OCI-LY7 (cell line): Measurements from ENCODE around the gene RIMS1. TPM values are rescaled to one million over a fixed set of nuclear protein-coding genes. Genes with fewer than 3 reads are reported as not detected.
A peak's percentile ranks its signal among the peaks of the same experiment; 100 is the strongest.

Experiments
- Bru-seq: library from RNA; stranded (reverse); fragments of 400-500 nt; gene quantifications from one replicate; lab custom pipeline; 2021; lab: Mats Ljungman, UMichigan
- BruChase-seq, 2 experiments: library from RNA; stranded (reverse); fragments of 400-500 nt; gene quantifications; one replicate each; lab custom pipeline; 2021; lab: Mats Ljungman, UMichigan
- BruUV-seq: library from RNA; stranded (reverse); fragments of 400-500 nt; replicated peaks from 2 replicates; lab custom pipeline; 2021; lab: Mats Ljungman, UMichigan
- CTCF ChIA-PET: fragments of 300-600 bp; sonication (Branson Sonifier 250); formaldehyde crosslinking; loops from one replicate; lab custom pipeline; 2022; ENCODE audit warnings: antibody characterized with exemption; ENCODE audit not compliant: unreplicated experiment; lab: Charles Lee
- POLR2A ChIA-PET: fragments of 300-600 bp; sonication (Branson Sonifier 250); formaldehyde crosslinking; loops from one replicate; lab custom pipeline; 2022; ENCODE audit warnings: antibody characterized with exemption; lab: Charles Lee
- DNase-seq: peaks from one replicate; pipeline ENCODE4 v3.0.0-alpha.2; 2015; ENCODE audit warnings: low spot score
- H2AFZ ChIP-seq: fragments of 200-600 bp; sonication (generic), shearing (Covaris generic); 2 replicates; pipeline ENCODE4 v1.6.1; 2014; ENCODE audit warnings: mild to moderate bottlenecking, antibody characterized with exemption, low read length, moderate library complexity
- H3K27ac ChIP-seq: fragments of 200-600 bp; sonication (generic); 2 replicates; pipeline ENCODE4 v1.5.1; 2014; ENCODE audit warnings: mixed run types, low read depth, mild to moderate bottlenecking, moderate library complexity, low read length, inconsistent platforms; ENCODE audit not compliant: poor library complexity, severe bottlenecking
- H3K36me3 ChIP-seq: fragments of 200-600 bp; sonication (generic); 2 replicates; pipeline ENCODE4 v1.6.1; 2014; ENCODE audit warnings: mild to moderate bottlenecking, antibody characterized with exemption, low read length, moderate library complexity, mixed read lengths; ENCODE audit not compliant: insufficient read depth
- H3K4me1 ChIP-seq: fragments of 200-600 bp; sonication (generic); 2 replicates; pipeline ENCODE4 v1.5.1; 2014; ENCODE audit warnings: mild to moderate bottlenecking, low read length; ENCODE audit not compliant: insufficient read depth, poor library complexity, severe bottlenecking
- H3K4me2 ChIP-seq: fragments of 200-600 bp; sonication (generic); 2 replicates; pipeline ENCODE4 v1.6.1; 2014; ENCODE audit warnings: mild to moderate bottlenecking, low read length
- H3K4me3 ChIP-seq: fragments of 200-600 bp; sonication (generic); 2 replicates; pipeline ENCODE4 v1.5.1; 2014; ENCODE audit warnings: mild to moderate bottlenecking, low read depth, low read length; ENCODE audit not compliant: poor library complexity, severe bottlenecking
- H3K79me2 ChIP-seq: fragments of 200-600 bp; sonication (generic); 2 replicates; pipeline ENCODE4 v1.6.1; 2016; ENCODE audit warnings: low read depth, mild to moderate bottlenecking, low read length, moderate library complexity, mixed read lengths; ENCODE audit not compliant: insufficient read depth
- H3K9me2 ChIP-seq: fragments of 200-600 bp; sonication (generic); 2 replicates; pipeline ENCODE4 v1.6.1; 2016; ENCODE audit warnings: mild to moderate bottlenecking, low read length, mixed read lengths; ENCODE audit not compliant: insufficient read depth
- H3K9me3 ChIP-seq: fragments of 200-600 bp; sonication (generic); 2 replicates; pipeline ENCODE4 v1.6.1; 2014; ENCODE audit warnings: mild to moderate bottlenecking, mixed run types, low read length, mixed read lengths
- H4K20me1 ChIP-seq: fragments of 200-600 bp; sonication (generic); 2 replicates; pipeline ENCODE4 v1.6.1; 2014; ENCODE audit warnings: mild to moderate bottlenecking, antibody characterized with exemption, low read length, moderate library complexity, mixed read lengths; ENCODE audit not compliant: insufficient read depth
- EZH2phosphoT487 ChIP-seq: fragments of 200-600 bp; sonication (generic); IDR thresholded peaks from 2 replicates; pipeline ENCODE4 v1.6.1; 2018; ENCODE audit warnings: low read depth, borderline replicate concordance, mild to moderate bottlenecking, mixed run types, antibody characterized with exemption, low read length, moderate library complexity, mixed read lengths
- intact Hi-C: fragments of 100-400 bp; cut with micrococcal nuclease; formaldehyde crosslinking; loops from one replicate; pipeline ENCODE4 v1.10.0; 2022; ENCODE audit not compliant: unreplicated experiment
- long read RNA-seq: library from polyadenylated mRNA; stranded (forward); transcript quantifications from one replicate; pipeline ENCODE4 v2.0.0, GENCODE V29; 2022
- total RNA-seq, 2 experiments: library from RNA; depleted of rRNA in 1 of 2; stranded (reverse); fragments of >200 nt in 1 of 2; shearing (Covaris generic) in 1 of 2; gene quantifications; 2 replicates each; pipeline ENCODE4 v1.2.3, GENCODE V29; 2014 to 2022
- TF ChIP-seq, protein P1 (sequence below): fragments of 200-600 bp; sonication (generic); conservative IDR thresholded peaks from 2 replicates; pipeline ENCODE4 v1.5.1; 2014; ENCODE audit warnings: mild to moderate bottlenecking, antibody characterized with exemption, low read length, moderate library complexity, mixed read lengths

The RIMS1 gene, protein sequence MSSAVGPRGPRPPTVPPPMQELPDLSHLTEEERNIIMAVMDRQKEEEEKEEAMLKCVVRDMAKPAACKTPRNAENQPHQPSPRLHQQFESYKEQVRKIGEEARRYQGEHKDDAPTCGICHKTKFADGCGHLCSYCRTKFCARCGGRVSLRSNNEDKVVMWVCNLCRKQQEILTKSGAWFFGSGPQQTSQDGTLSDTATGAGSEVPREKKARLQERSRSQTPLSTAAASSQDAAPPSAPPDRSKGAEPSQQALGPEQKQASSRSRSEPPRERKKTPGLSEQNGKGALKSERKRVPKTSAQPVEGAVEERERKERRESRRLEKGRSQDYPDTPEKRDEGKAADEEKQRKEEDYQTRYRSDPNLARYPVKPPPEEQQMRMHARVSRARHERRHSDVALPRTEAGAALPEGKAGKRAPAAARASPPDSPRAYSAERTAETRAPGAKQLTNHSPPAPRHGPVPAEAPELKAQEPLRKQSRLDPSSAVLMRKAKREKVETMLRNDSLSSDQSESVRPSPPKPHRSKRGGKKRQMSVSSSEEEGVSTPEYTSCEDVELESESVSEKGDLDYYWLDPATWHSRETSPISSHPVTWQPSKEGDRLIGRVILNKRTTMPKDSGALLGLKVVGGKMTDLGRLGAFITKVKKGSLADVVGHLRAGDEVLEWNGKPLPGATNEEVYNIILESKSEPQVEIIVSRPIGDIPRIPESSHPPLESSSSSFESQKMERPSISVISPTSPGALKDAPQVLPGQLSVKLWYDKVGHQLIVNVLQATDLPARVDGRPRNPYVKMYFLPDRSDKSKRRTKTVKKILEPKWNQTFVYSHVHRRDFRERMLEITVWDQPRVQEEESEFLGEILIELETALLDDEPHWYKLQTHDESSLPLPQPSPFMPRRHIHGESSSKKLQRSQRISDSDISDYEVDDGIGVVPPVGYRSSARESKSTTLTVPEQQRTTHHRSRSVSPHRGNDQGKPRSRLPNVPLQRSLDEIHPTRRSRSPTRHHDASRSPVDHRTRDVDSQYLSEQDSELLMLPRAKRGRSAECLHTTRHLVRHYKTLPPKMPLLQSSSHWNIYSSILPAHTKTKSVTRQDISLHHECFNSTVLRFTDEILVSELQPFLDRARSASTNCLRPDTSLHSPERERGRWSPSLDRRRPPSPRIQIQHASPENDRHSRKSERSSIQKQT (N-terminal part only)
- not detected in 2 replicates for total RNA-seq (2014; rRNA removed; shearing (Covaris generic))
- not detected in 2 replicates for total RNA-seq (2022)
- Bru-seq, nascent RNA = percentile 2 among the genes with signal in this experiment
- BruChase-seq, experiment 1, labeled RNA remaining after a 6-hour chase = percentile 0 among the genes with signal in this experiment
- BruChase-seq, experiment 2, labeled RNA remaining after a 2-hour chase = percentile 1 among the genes with signal in this experiment
- long read RNA-seq = 0 reads

DNA sequence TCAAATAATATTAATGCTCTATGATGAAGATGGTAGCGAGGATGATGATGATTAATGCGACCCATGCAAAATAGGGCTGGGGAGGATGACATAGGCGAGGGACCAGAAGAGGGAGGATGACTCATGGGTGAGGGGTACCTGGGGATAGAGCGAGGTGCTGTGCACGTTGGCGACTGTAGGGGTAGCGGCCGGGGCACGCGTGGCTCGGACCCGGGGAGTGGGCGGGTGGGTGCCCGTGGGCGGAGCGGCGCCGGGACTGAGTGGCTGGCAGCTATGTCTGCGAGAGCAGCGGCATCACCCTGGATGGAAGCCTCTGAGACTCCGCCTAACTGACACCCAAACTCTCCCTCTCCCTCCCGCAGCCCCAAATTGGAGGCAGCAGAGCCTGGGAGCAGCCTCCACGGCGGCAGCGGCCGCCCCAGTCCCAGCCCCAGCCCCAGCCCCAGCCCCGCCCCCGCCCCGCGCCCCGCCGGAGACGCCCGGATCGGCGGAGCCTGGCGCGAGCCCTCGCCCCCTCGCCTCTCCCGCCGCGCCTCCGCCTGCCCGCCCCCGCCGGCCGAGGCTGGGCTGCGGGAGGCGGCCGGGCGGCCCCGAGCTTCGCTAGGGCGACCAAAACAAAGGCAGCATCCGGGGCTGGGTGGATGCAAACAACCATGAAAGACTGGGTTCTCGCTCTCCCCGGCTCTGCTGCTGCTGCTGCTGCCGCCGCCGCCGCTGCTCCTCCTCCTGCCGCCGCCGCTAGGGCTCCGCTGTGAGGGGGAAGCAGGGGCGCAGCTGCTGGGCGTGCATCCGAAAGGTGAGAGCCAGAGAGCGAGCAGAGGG lies at the start of gene RIMS1:
Gene RIMS1 (plus strand): TSS at position 367 of the 822 bp plus-strand sequence. CDS start 474 bp downstream, outside the sequence.
- no peak for TF ChIP-seq EZH2phosphoT487
- H3K4me2 ChIP-seq = no peak within 1 kb of the TSS
- H3K9me2 ChIP-seq = no peaks in the 10 kb centered on the region
- H3K4me3 ChIP-seq = no peak within 1 kb of the TSS
- H3K4me1 ChIP-seq = no peaks in the 10 kb centered on the region
- H4K20me1 ChIP-seq = no peaks in the 10 kb centered on the region
- H3K9me3 ChIP-seq = no peaks in the 10 kb centered on the region
- no peaks in the 10 kb centered on the region for H3K36me3 ChIP-seq
- POLR2A ChIA-PET = no interaction called here
- H2AFZ ChIP-seq = no peak within 1 kb of the TSS
- DNase-seq = no peak
- BruUV-seq = no TSS peak
- H3K27ac ChIP-seq = no peak within 1 kb of the TSS
- intact Hi-C loops = no loop called here
- no peaks in the 10 kb centered on the region for H3K79me2 ChIP-seq
- CTCF ChIA-PET = no interaction called here

DNA sequence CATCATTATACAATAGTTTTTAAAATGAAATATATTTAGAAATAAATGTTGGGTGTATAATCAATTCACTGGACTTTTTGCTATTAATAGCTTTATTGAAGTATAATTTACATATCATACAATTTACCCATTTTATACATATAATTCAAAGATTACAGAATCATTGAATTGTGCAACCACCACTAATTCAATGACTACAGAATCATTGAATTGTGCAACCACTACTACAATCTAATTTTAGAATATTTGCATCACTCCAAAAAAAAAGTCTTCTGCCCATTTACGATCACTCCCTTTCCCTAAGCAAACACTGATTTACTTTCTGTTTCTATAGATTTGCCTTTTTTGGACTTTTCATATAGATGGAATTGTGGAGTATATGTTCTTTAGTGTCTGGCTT lies 35.1 kb upstream of the RIMS1 start:
- Histone ChIP-seq H3K9me2 (no peaks in the 10 kb centered on the region), H3K4me2 (no peak overlapping the region), H3K4me3 (no peak overlapping the region), H2AFZ (no peak overlapping the region), H4K20me1 (no peaks in the 10 kb centered on the region), H3K27ac (no peak overlapping the region), H3K4me1 (no peaks in the 10 kb centered on the region), H3K36me3 (no peaks in the 10 kb centered on the region), H3K79me2 (no peaks in the 10 kb centered on the region), H3K9me3 (no peaks in the 10 kb centered on the region)
- no TSS peak for BruUV-seq
- POLR2A ChIA-PET = no interaction called here
- intact Hi-C loops = no loop called here
- CTCF ChIA-PET = no interaction called here
- DNase-seq = no peak
- no peak for TF ChIP-seq EZH2phosphoT487
- TF ChIP-seq, protein P1, sequence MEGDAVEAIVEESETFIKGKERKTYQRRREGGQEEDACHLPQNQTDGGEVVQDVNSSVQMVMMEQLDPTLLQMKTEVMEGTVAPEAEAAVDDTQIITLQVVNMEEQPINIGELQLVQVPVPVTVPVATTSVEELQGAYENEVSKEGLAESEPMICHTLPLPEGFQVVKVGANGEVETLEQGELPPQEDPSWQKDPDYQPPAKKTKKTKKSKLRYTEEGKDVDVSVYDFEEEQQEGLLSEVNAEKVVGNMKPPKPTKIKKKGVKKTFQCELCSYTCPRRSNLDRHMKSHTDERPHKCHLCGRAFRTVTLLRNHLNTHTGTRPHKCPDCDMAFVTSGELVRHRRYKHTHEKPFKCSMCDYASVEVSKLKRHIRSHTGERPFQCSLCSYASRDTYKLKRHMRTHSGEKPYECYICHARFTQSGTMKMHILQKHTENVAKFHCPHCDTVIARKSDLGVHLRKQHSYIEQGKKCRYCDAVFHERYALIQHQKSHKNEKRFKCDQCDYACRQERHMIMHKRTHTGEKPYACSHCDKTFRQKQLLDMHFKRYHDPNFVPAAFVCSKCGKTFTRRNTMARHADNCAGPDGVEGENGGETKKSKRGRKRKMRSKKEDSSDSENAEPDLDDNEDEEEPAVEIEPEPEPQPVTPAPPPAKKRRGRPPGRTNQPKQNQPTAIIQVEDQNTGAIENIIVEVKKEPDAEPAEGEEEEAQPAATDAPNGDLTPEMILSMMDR = no peak
